Keratinocyte (primary cell): ENCODE data around the gene PCCA. TPM values are rescaled to one million over a fixed set of nuclear protein-coding genes. Genes with fewer than 3 reads are reported as not detected.

Experiments used
- DNase-seq: peaks from one replicate; pipeline ENCODE4 v3.0.0-alpha.2; 2011; ENCODE audit warnings: low read depth, missing footprints, low spot score
- FAIRE-seq: peaks from 2 replicates; lab custom pipeline; 2011; peaks lifted over from hg19 to GRCh38; lab: Jason Lieb, UNC
- H2AFZ ChIP-seq: 2 replicates; pipeline ENCODE4 v1.6.0; 2012; ENCODE audit warnings: low read length, control low read depth, inconsistent platforms; ENCODE audit not compliant: control insufficient read depth
- H3K27ac ChIP-seq: 2 replicates; pipeline ENCODE4 v1.5.1; 2011; ENCODE audit warnings: low read length; ENCODE audit not compliant: control insufficient read depth, insufficient read depth
- H3K27me3 ChIP-seq: 3 replicates; pipeline ENCODE4 v1.6.0; 2011; ENCODE audit warnings: low read length; ENCODE audit not compliant: control insufficient read depth, insufficient read depth; ENCODE audit errors: extremely low read depth
- H3K36me3 ChIP-seq, 2 experiments: 2 replicates in 1 of 2; 3 replicates in 1 of 2; pipeline ENCODE4 v1.5.1; 2011; ENCODE audit warnings: low read length in 2 of 2, mild to moderate bottlenecking in 1 of 2; ENCODE audit not compliant: control insufficient read depth in 2 of 2, insufficient read depth in 2 of 2; ENCODE audit errors: extremely low read depth in 1 of 2
- H3K4me1 ChIP-seq: 3 replicates; pipeline ENCODE4 v1.5.1; 2011; ENCODE audit warnings: low read length; ENCODE audit not compliant: control insufficient read depth, insufficient read depth; ENCODE audit errors: extremely low read depth
- H3K4me2 ChIP-seq: 3 replicates; pipeline ENCODE4 v1.6.0; 2011; ENCODE audit warnings: low read depth, low read length; ENCODE audit not compliant: control insufficient read depth, insufficient read depth; ENCODE audit errors: extremely low read depth
- H3K4me3 ChIP-seq, 3 experiments: fragments of 200-600 bp in 1 of 3; sonication (generic) in 1 of 3; 2 replicates in 2 of 3; 3 replicates in 1 of 3; pipeline ENCODE4 v1.5.1; 2011 to 2016; ENCODE audit warnings: low read length in 3 of 3, mild to moderate bottlenecking in 3 of 3, control low read depth in 2 of 3, inconsistent platforms in 1 of 3, low read depth in 1 of 3, mixed read lengths in 1 of 3, mixed run types in 1 of 3, moderate library complexity in 1 of 3; ENCODE audit not compliant: control insufficient read depth in 2 of 3, insufficient read depth in 2 of 3; ENCODE audit errors: extremely low read depth in 1 of 3
- H3K79me2 ChIP-seq: 2 replicates; pipeline ENCODE4 v1.6.0; 2012; ENCODE audit warnings: low read length; ENCODE audit not compliant: control insufficient read depth, insufficient read depth
- H3K9ac ChIP-seq: 3 replicates; pipeline ENCODE4 v1.6.0; 2011; ENCODE audit warnings: low read length; ENCODE audit not compliant: control insufficient read depth, insufficient read depth; ENCODE audit errors: extremely low read depth
- H3K9me1 ChIP-seq: 3 replicates; pipeline ENCODE4 v1.6.0; 2011; ENCODE audit warnings: low read length; ENCODE audit not compliant: control insufficient read depth, insufficient read depth; ENCODE audit errors: extremely low read depth
- H3K9me3 ChIP-seq: 2 replicates; pipeline ENCODE4 v1.5.1; 2012; ENCODE audit warnings: low read depth, low read length; ENCODE audit not compliant: control insufficient read depth
- H4K20me1 ChIP-seq: 3 replicates; pipeline ENCODE4 v1.6.0; 2011; ENCODE audit warnings: low read length; ENCODE audit not compliant: control insufficient read depth, insufficient read depth; ENCODE audit errors: extremely low read depth
- CTCF ChIP-seq, 3 experiments: IDR thresholded peaks in 1 of 3; conservative IDR thresholded peaks in 1 of 3; optimal IDR thresholded peaks in 1 of 3; 2 replicates in 2 of 3; 3 replicates in 1 of 3; pipeline versions ENCODE3 to v1.5.1; 2011; ENCODE audit warnings: low read length in 3 of 3, mild to moderate bottlenecking in 3 of 3, moderate library complexity in 2 of 3, control low read depth in 1 of 3, inconsistent platforms in 1 of 3; ENCODE audit not compliant: insufficient read depth in 2 of 3; ENCODE audit errors: extremely low read depth in 1 of 3
- EZH2 ChIP-seq: IDR thresholded peaks from one replicate; pipeline ENCODE4 v1.6.1; 2012; ENCODE audit warnings: inconsistent platforms, mild to moderate bottlenecking, low read length, moderate library complexity
- dilution Hi-C: fragments of 300-500 bp; cut with MboI; formaldehyde crosslinking; loops from one replicate; pipeline ENCODE4 v1.7.0; 2020; ENCODE audit warnings: low sequenced_read_pairs; ENCODE audit not compliant: extremely low pct_ligation_motif_present
- polyA plus RNA-seq, 5 experiments: library from polyadenylated mRNA; depleted of rRNA in 3 of 5; stranded (reverse) in 3 of 5; stranded (forward) in 1 of 5; unstranded in 1 of 5; fragments of >200 nt; gene quantifications; 1 replicate in 1 of 5; 2 replicates in 3 of 5; 3 replicates in 1 of 5; pipeline versions ENCODE4 v1.2.1 to v1.2.3, GENCODE V29; 2011 to 2012; ENCODE audit warnings: missing spikeins in 2 of 5, low read depth in 1 of 5, low replicate concordance in 1 of 5

The PCCA gene
- polyA plus RNA-seq, 1 donor (not counting 4 experiments of a cell fraction or from before 2014, with no cell fraction given) = 8.1 TPM

GRCh38 chr13:100364591-100364990 is 275.7 kb downstream of the PCCA start:
- Histone ChIP-seq H3K4me2 (no peak overlapping the region), H4K20me1 (no peaks in the 10 kb centered on the region), H3K9me1 (no peaks in the 10 kb centered on the region), H3K9ac (no peak overlapping the region), H3K4me3 (no peak overlapping the region), H3K27ac (no peak overlapping the region), H3K4me1 (no peaks in the 10 kb centered on the region), H3K9me3 (no peaks in the 10 kb centered on the region), H3K36me3 (no peaks in the 10 kb centered on the region), H3K79me2 (no peaks in the 10 kb centered on the region), H3K27me3 (no peaks in the 10 kb centered on the region), H2AFZ (no peak overlapping the region)
- no peak for DNase-seq
- no peak for FAIRE-seq
- TF ChIP-seq CTCF (optimal IDR thresholded peaks at IDR 0.05 in 1 of 3, IDR thresholded peaks at IDR 0.05 in 1 of 3, conservative IDR thresholded peaks at IDR 0.05 in 1 of 3; ENCODE audit: extremely low read depth in 1 of 3, insufficient read depth in 2 of 3, low read length in 3 of 3) (no peak), EZH2 (no peak)
- dilution Hi-C loops = no loop called here

- no peak overlapping the region for H3K4me2 ChIP-seq
- H2AFZ ChIP-seq = no peak overlapping the region
- no peak overlapping the region for H3K27ac ChIP-seq
- H3K4me1 ChIP-seq = no peaks in the 10 kb centered on the region
- H3K79me2 ChIP-seq = no peaks in the 10 kb centered on the region
- no peaks in the 10 kb centered on the region for H4K20me1 ChIP-seq
- H3K4me3 ChIP-seq = no peak overlapping the region
- no peaks in the 10 kb centered on the region for H3K36me3 ChIP-seq
- FAIRE-seq (no peak), DNase-seq (no peak)
- H3K9me1 ChIP-seq = no peaks in the 10 kb centered on the region
- dilution Hi-C loops = no loop called here
- no peak for TF ChIP-seq EZH2
- no peak for TF ChIP-seq CTCF (optimal IDR thresholded peaks at IDR 0.05 in 1 of 3, IDR thresholded peaks at IDR 0.05 in 1 of 3, conservative IDR thresholded peaks at IDR 0.05 in 1 of 3; ENCODE audit: extremely low read depth in 1 of 3, insufficient read depth in 2 of 3, low read length in 3 of 3)
- H3K9ac ChIP-seq = no peak overlapping the region
- no peaks in the 10 kb centered on the region for H3K9me3 ChIP-seq
- H3K27me3 ChIP-seq = no peaks in the 10 kb centered on the region
Observed at GRCh38 chr13:100365680-100366079, 276.8 kb downstream of the PCCA start.
